ENCODE results near the gene AUTS2.

The AUTS2 gene

GRCh38 chr7:70778585-70778984 is 1180.3 kb downstream of the AUTS2 start:
- ATAC-seq (replicated peaks) (no peak), DNase-seq (no peak)
- H3K4me3 Mint-ChIP-seq: no peak overlapping the region
- H3K9me3 Mint-ChIP-seq: no peaks in the 10 kb centered on the region
- no peak overlapping the region for H3K27ac Mint-ChIP-seq
- H3K27me3 Mint-ChIP-seq: no peaks in the 10 kb centered on the region
- H3K4me1 Mint-ChIP-seq: peaks cover 0 to 2% of the 10 kb centered on the region in 2 donors
- peaks cover 9 to 32% of the 10 kb centered on the region in 2 donors for H3K36me3 Mint-ChIP-seq

GRCh38 chr7:70779321-70779720 is 1181.0 kb downstream of the AUTS2 start:
- peaks cover 9 to 32% of the 10 kb centered on the region in 2 donors for H3K36me3 Mint-ChIP-seq
- no peak for ATAC-seq (replicated peaks)
- no peak overlapping the region for H3K4me3 Mint-ChIP-seq
- no peak for DNase-seq
- no peaks in the 10 kb centered on the region for H3K27me3 Mint-ChIP-seq
- no peaks in the 10 kb centered on the region for H3K9me3 Mint-ChIP-seq
- no peak overlapping the region for H3K27ac Mint-ChIP-seq
- peaks cover 0 to 2% of the 10 kb centered on the region in 2 donors for H3K4me1 Mint-ChIP-seq

DNA sequence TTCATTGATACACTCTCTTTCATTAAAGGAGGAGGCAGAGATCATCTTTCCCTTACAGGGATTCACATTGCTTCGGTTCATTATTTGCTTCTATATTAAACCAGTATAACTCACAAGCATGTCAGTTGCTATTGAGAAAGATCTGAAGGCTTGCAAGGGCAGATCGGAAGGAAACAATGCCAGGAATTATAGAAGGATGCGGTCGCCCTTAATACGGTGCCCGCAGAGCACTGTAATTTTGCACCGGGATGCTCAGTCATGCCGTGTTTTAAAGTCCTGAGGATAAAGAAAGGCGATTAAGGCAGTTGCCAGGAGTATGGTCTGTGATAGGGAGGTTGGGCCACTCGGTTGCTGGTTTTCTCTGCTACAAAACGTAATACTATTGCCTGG is 1183.6 kb downstream of the AUTS2 start:
- DNase-seq: no peak
- ATAC-seq (replicated peaks): no peak
- Mint-ChIP-seq H3K4me1 (no peaks in the 10 kb centered on the region), H3K27me3 (no peaks in the 10 kb centered on the region), H3K27ac (no peak overlapping the region), H3K4me3 (no peak overlapping the region), H3K9me3 (no peaks in the 10 kb centered on the region), H3K36me3 (peaks cover 14 to 40% of the 10 kb centered on the region in 2 donors)

GRCh38 chr7:70782796-70783195 is 1184.5 kb downstream of the AUTS2 start:
- Mint-ChIP-seq H3K9me3 (no peaks in the 10 kb centered on the region), H3K4me3 (no peak overlapping the region), H3K4me1 (no peaks in the 10 kb centered on the region), H3K36me3 (peaks cover 14 to 40% of the 10 kb centered on the region in 2 donors), H3K27ac (peak overlapping the region; percentile 37), H3K27me3 (no peaks in the 10 kb centered on the region)
- ATAC-seq (replicated peaks): no peak
- DNase-seq: no peak

GRCh38 chr7:70785427-70785826 is 1187.2 kb downstream of the AUTS2 start:
- Mint-ChIP-seq H3K36me3 (peaks cover 26 to 39% of the 10 kb centered on the region in 2 donors), H3K27me3 (no peaks in the 10 kb centered on the region), H3K4me3 (no peak overlapping the region), H3K27ac (no peak overlapping the region), H3K4me1 (no peaks in the 10 kb centered on the region), H3K9me3 (no peaks in the 10 kb centered on the region)
- DNase-seq: no peak
- ATAC-seq (replicated peaks): no peak

DNA sequence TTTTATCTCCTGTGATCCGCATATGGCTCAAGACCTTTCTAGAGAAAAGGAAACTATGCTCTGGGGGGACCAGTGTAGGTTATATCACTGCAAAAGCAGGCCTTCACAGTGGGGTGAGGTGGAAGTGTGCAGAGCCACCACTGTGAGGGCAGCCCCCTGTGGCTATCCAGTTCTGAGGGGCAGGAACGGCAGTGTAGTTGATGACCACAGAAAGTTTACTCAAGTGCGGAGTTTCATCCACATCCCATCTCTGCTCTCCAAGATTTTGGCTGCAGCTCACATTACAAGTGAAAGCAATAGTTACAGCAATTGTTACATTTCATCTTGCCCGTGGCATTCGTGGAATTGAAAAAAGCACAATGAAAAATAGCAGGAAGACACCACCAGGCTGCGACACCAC is 1187.8 kb downstream of the AUTS2 start:
- Mint-ChIP-seq H3K27me3 (no peaks in the 10 kb centered on the region), H3K36me3 (peaks cover 32 to 44% of the 10 kb centered on the region in 2 donors), H3K4me1 (no peaks in the 10 kb centered on the region), H3K9me3 (no peaks in the 10 kb centered on the region), H3K4me3 (no peak overlapping the region), H3K27ac (no peak overlapping the region)
- no peak for ATAC-seq (replicated peaks)
- DNase-seq: no peak

DNA sequence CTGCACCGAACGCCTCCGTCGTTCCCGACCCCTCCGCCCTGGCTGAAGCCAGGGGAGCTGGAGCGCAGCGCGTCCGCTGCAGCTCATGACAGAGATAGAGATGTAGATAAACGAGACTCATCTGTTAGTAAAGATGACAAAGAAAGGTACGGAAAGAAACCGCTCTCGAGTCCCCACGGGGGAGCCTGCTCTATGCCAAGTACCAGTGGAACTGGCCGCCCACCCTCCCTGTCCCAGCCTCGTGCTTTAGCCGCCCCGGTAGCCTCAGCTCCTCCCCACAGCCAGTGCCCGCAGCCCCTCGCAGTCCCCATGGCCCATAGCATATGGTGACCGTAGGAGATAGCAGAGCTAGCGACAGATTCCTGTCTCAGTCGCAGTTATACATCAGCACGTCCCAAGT is 1189.0 kb downstream of the AUTS2 start:
- DNase-seq (no peak), ATAC-seq (replicated peaks) (no peak)
- Mint-ChIP-seq H3K27me3 (no peaks in the 10 kb centered on the region), H3K4me1 (no peaks in the 10 kb centered on the region), H3K9me3 (no peaks in the 10 kb centered on the region), H3K36me3 (peaks cover 33 to 40% of the 10 kb centered on the region in 2 donors), H3K4me3 (no peak overlapping the region), H3K27ac (no peak overlapping the region)

DNA sequence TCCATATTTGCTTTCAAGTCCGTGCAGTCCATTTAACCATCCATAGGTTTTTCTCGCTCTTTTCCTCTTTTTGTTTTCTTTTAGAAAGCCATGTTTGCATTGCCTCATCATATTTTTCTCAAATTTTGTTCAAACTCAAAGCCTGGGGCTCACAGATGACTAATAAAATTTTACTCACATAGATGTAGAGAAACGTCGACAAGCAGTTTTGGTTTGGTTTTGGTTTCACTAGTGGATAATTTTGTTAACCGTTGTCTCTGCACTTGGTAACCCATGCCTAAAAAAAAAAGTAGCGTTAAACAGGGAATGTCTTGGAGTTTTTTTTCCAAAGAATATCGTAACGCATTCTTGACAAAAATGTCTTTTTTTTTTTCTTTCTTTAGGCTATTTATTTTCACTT is 1189.5 kb downstream of the AUTS2 start:
- H3K27ac Mint-ChIP-seq: no peak overlapping the region
- peaks cover 33 to 39% of the 10 kb centered on the region in 2 donors for H3K36me3 Mint-ChIP-seq
- H3K9me3 Mint-ChIP-seq: no peaks in the 10 kb centered on the region
- no peak overlapping the region for H3K4me3 Mint-ChIP-seq
- ATAC-seq (replicated peaks): no peak
- DNase-seq: no peak
- no peaks in the 10 kb centered on the region for H3K4me1 Mint-ChIP-seq
- H3K27me3 Mint-ChIP-seq: no peaks in the 10 kb centered on the region

DNA sequence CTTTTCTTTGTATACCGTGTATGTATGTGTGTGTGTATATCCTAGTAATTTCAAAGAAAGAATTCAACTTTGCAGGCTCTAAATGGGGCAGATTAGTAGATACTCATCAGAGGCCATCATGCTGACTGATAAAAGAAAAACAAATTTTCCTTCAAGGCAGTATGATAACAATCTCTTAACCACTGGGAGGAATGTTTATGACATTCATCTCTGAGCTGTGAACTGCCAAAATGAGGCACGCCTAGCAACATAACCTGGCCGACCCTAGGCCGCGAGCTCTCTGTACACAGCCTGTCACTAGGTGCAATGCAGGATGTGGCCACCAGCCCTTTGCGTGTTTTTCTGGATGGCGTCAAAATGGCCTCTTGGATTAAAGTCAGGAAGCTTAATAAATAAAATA is 1190.0 kb downstream of the AUTS2 start:
- no peaks in the 10 kb centered on the region for H3K9me3 Mint-ChIP-seq
- no peak overlapping the region for H3K27ac Mint-ChIP-seq
- H3K36me3 Mint-ChIP-seq: peaks cover 33 to 39% of the 10 kb centered on the region in 2 donors
- H3K4me1 Mint-ChIP-seq: no peaks in the 10 kb centered on the region
- DNase-seq (no peak), ATAC-seq (replicated peaks) (no peak)
- no peaks in the 10 kb centered on the region for H3K27me3 Mint-ChIP-seq
- H3K4me3 Mint-ChIP-seq: no peak overlapping the region

- Mint-ChIP-seq H3K4me1 (no peaks in the 10 kb centered on the region), H3K27me3 (no peaks in the 10 kb centered on the region), H3K27ac (no peak overlapping the region), H3K36me3 (peaks cover 33 to 39% of the 10 kb centered on the region in 2 donors), H3K4me3 (no peak overlapping the region), H3K9me3 (no peaks in the 10 kb centered on the region)
- DNase-seq: no peak
- ATAC-seq (replicated peaks): no peak
Measured at GRCh38 chr7:70789481-70790214, 1191.4 kb downstream of the AUTS2 start.

GRCh38 chr7:70790215-70791073 is 1192.2 kb downstream of the AUTS2 start:
- no peak for DNase-seq
- no peaks in the 10 kb centered on the region for H3K27me3 Mint-ChIP-seq
- H3K27ac Mint-ChIP-seq: no peak overlapping the region
- no peak overlapping the region for H3K4me3 Mint-ChIP-seq
- H3K4me1 Mint-ChIP-seq: no peaks in the 10 kb centered on the region
- H3K36me3 Mint-ChIP-seq: peaks cover 33 to 37% of the 10 kb centered on the region in 2 donors
- no peak for ATAC-seq (replicated peaks)
- H3K9me3 Mint-ChIP-seq: no peaks in the 10 kb centered on the region

DNA sequence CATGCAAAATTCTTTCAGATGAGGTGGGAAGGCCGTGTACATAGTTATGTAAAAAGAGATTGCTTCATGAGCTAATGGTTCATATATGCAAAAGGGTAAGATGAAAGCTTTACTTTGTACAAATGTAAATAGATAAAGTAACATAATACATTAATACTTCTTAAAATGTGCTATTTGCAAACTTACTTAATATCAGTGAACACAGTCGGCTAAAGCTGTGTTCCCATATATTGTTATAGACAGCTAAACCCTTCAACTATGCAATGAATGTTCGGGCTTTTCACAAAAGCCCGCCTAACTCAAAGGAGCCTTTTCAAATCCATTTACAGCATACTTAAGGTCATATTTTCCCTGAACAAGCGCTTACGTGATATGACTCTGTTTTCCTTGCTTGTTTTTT is 1193.1 kb downstream of the AUTS2 start:
- Mint-ChIP-seq H3K27ac (no peak overlapping the region), H3K9me3 (no peaks in the 10 kb centered on the region), H3K36me3 (peaks cover 27 to 32% of the 10 kb centered on the region in 2 donors), H3K4me1 (no peaks in the 10 kb centered on the region), H3K27me3 (no peaks in the 10 kb centered on the region), H3K4me3 (no peak overlapping the region)
- ATAC-seq (replicated peaks) (no peak), DNase-seq (no peak)

DNA sequence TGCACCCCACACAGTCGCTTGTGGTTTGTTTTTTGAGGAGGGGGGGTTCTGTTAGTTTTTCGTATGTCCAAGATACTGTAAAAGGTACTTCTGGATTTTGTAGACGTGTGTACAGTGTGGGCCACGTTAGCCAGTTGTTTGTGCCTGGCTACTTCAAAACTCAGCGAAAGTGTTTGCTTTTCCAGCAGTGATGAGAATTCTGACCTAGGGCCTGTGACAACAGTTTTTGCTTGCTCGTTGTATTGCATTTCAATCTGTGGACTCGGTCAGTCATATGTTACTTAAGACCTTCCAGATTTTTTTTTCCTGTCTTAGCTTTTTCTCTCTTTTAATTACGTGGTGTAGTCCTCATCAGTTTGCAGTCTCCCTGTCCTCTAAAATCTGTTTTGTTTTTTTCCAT is 1194.8 kb downstream of the AUTS2 start:
- Mint-ChIP-seq H3K4me3 (no peak overlapping the region), H3K9me3 (no peaks in the 10 kb centered on the region), H3K4me1 (peaks cover 5 to 6% of the 10 kb centered on the region in 2 donors), H3K27ac (no peak overlapping the region), H3K27me3 (no peaks in the 10 kb centered on the region), H3K36me3 (peaks cover 17 to 19% of the 10 kb centered on the region in 2 donors)
- ATAC-seq (replicated peaks) (no peak), DNase-seq (no peak)

DNA sequence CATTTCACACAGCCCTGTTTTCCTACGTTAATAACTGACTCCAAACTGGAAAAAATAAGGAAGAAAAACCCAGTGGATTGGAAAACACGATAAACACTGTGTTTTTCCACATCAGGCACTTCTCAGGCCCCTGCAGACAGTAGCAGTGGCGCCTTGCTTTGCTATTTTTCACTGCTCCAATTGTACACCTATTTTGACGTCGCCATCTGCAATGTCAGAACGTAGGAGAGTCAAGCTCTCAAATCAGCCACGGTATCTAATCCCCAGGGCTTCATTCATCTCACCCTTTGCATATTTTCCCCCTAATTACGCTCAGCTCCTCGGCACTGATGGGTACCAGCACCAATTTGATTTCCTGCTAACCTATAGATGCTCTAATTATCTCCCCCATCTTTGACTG is 1195.5 kb downstream of the AUTS2 start:
- ATAC-seq (replicated peaks) (no peak), DNase-seq (no peak)
- no peak overlapping the region for H3K27ac Mint-ChIP-seq
- H3K27me3 Mint-ChIP-seq: no peaks in the 10 kb centered on the region
- H3K36me3 Mint-ChIP-seq: peaks cover 14 to 19% of the 10 kb centered on the region in 2 donors
- no peak overlapping the region for H3K4me3 Mint-ChIP-seq
- H3K4me1 Mint-ChIP-seq: peaks cover 5 to 6% of the 10 kb centered on the region in 2 donors
- H3K9me3 Mint-ChIP-seq: no peaks in the 10 kb centered on the region

- Mint-ChIP-seq H3K36me3 (peaks cover 5 to 13% of the 10 kb centered on the region in 2 donors), H3K9me3 (peaks cover 2% of the 10 kb centered on the region in 2 donors), H3K27me3 (no peaks in the 10 kb centered on the region), H3K27ac (no peak overlapping the region), H3K4me1 (peaks cover 5 to 6% of the 10 kb centered on the region in 2 donors), H3K4me3 (no peak overlapping the region)
- ATAC-seq (replicated peaks) (no peak), DNase-seq (no peak)
Measured at GRCh38 chr7:70794962-70795361, 1196.7 kb downstream of the AUTS2 start.
